Bronchial epithelial cell (primary cell): ENCODE results near the gene GNAS. TPM values are rescaled to one million over a fixed set of nuclear protein-coding genes. Genes with fewer than 3 reads are reported as not detected.

Experiments used
- DNase-seq: peaks from one replicate; pipeline ENCODE4 v3.0.0-alpha.2; 2010; ENCODE audit warnings: low read depth
- FAIRE-seq: peaks from 2 replicates; lab custom pipeline; 2011; peaks lifted over from hg19 to GRCh38; lab: Jason Lieb, UNC
- H3K27me3 ChIP-seq: 2 replicates; pipeline ENCODE4 v1.5.1; 2011; ENCODE audit warnings: low read length; ENCODE audit not compliant: control insufficient read depth, insufficient read depth
- H3K36me3 ChIP-seq: 2 replicates; pipeline ENCODE4 v1.5.1; 2011; ENCODE audit warnings: low read length; ENCODE audit not compliant: control insufficient read depth, insufficient read depth
- H3K4me3 ChIP-seq: 2 replicates; pipeline ENCODE4 v1.5.1; 2011; ENCODE audit warnings: mild to moderate bottlenecking, low read depth, low read length, control low read depth
- CTCF ChIP-seq: IDR thresholded peaks from 2 replicates; pipeline ENCODE4 v1.5.1; 2011; ENCODE audit warnings: mild to moderate bottlenecking, moderate library complexity, low read length, control low read depth, inconsistent platforms; ENCODE audit not compliant: insufficient read depth, severe bottlenecking
- total RNA-seq: library from RNA; depleted of rRNA; stranded (reverse); fragments of >200 nt; gene quantifications from 2 replicates; pipeline ENCODE4 v1.2.1, GENCODE V29; 2014

The GNAS gene
- total RNA-seq, 1 donor from 2014 or later: 279 TPM

- no peaks in the 10 kb centered on the region for H3K27me3 ChIP-seq
- DNase-seq: no peak
- no peak for FAIRE-seq
- peak; percentile 37 for TF ChIP-seq CTCF
- no peak overlapping the region for H3K4me3 ChIP-seq
- H3K36me3 ChIP-seq: no peaks in the 10 kb centered on the region
Observed at GRCh38 chr20:58839474-58839874, 13.0 kb upstream of the GNAS start.

- no peak for DNase-seq
- no peaks in the 10 kb centered on the region for H3K27me3 ChIP-seq
- TF ChIP-seq CTCF: no peak
- H3K4me3 ChIP-seq: no peak overlapping the region
- no peaks in the 10 kb centered on the region for H3K36me3 ChIP-seq
- no peak for FAIRE-seq
Observed at GRCh38 chr20:58839991-58840747, 12.3 kb upstream of the GNAS start.

GRCh38 chr20:58840816-58841538 lies 11.5 kb upstream of the GNAS start:
- no peaks in the 10 kb centered on the region for H3K36me3 ChIP-seq
- DNase-seq (no peak), FAIRE-seq (no peak)
- H3K27me3 ChIP-seq: no peaks in the 10 kb centered on the region
- H3K4me3 ChIP-seq: no peak overlapping the region
- TF ChIP-seq CTCF: no peak

- DNase-seq (no peak), FAIRE-seq (no peak)
- Histone ChIP-seq H3K4me3 (no peak overlapping the region), H3K36me3 (no peaks in the 10 kb centered on the region), H3K27me3 (no peaks in the 10 kb centered on the region)
- TF ChIP-seq CTCF: no peak
Observed at GRCh38 chr20:58841539-58842264, 10.8 kb upstream of the GNAS start.

GRCh38 chr20:58842276-58842675 lies 10.2 kb upstream of the GNAS start:
- FAIRE-seq (no peak), DNase-seq (no peak)
- Histone ChIP-seq H3K27me3 (no peaks in the 10 kb centered on the region), H3K36me3 (no peaks in the 10 kb centered on the region), H3K4me3 (no peak overlapping the region)
- no peak for TF ChIP-seq CTCF
